ENCODE results near the gene CRKL. TPM values are rescaled to one million over a fixed set of nuclear protein-coding genes. Genes with fewer than 3 reads are reported as not detected.
A peak's percentile ranks its signal among the peaks of the same experiment; 100 is the strongest.

The CRKL gene
- total and polyA plus RNA-seq, 2 experiments from 2014 or later = 26.7 to 42.5 TPM

- Histone ChIP-seq H4K20me1 (ENCODE audit: insufficient read depth) (no peaks in the 10 kb centered on the region), H3K9me3 (ENCODE audit: low read depth) (no peaks in the 10 kb centered on the region), H3K4me3 (no peak overlapping the region), H3K79me2 (ENCODE audit: insufficient read depth) (no peaks in the 10 kb centered on the region), H3F3A (ENCODE audit: insufficient read depth) (peaks cover 19% of the 10 kb centered on the region), H3K9ac (no peak overlapping the region), H3K27ac (no peak overlapping the region), H3K4me2 (ENCODE audit: unreplicated experiment) (no peak overlapping the region), H3K4me1 (ENCODE audit: insufficient read depth) (peaks cover 17% of the 10 kb centered on the region), H3K27me3 (replicated peaks; ENCODE audit: insufficient read depth) (no peaks in the 10 kb centered on the region), H2AFZ (no peak overlapping the region), H3K36me3 (ENCODE audit: low read depth) (no peaks in the 10 kb centered on the region), H3K9me2 (ENCODE audit: insufficient read depth) (no peaks in the 10 kb centered on the region)
- no peak for TF ChIP-seq EZH2 (IDR thresholded peaks at IDR 0.05; ENCODE audit: insufficient read depth, poor library complexity, severe bottlenecking)
- no peak for TF ChIP-seq EZH2phosphoT487 (IDR thresholded peaks at IDR 0.05; ENCODE audit: insufficient read depth, low read depth)
- in situ Hi-C loops (cut with MboI) = no loop called here
- DNase-seq = no peak
- WGBS, 2 experiments (ENCODE audit: low coverage in 1 of 2, low lambda C conversion rate in 2 of 2, missing lambda C conversion rate in 2 of 2) = 79 to 84% methylated on average over 5 to 6 of the region's 6 CpGs
These were observed 7.5 kb upstream of the CRKL start for GRCh38 chr22:20909543-20910303.

- Histone ChIP-seq H3K79me2 (ENCODE audit: insufficient read depth) (peaks cover 2% of the 10 kb centered on the region), H2AFZ (no peak overlapping the region), H3F3A (ENCODE audit: insufficient read depth) (no peaks in the 10 kb centered on the region), H3K27me3 (replicated peaks; ENCODE audit: insufficient read depth) (no peaks in the 10 kb centered on the region), H3K4me1 (ENCODE audit: insufficient read depth) (no peaks in the 10 kb centered on the region), H4K20me1 (ENCODE audit: insufficient read depth) (no peaks in the 10 kb centered on the region), H3K36me3 (ENCODE audit: low read depth) (no peaks in the 10 kb centered on the region), H3K4me3 (no peak overlapping the region), H3K9me2 (ENCODE audit: insufficient read depth) (no peaks in the 10 kb centered on the region), H3K9ac (no peak overlapping the region), H3K4me2 (ENCODE audit: unreplicated experiment) (no peak overlapping the region), H3K27ac (no peak overlapping the region), H3K9me3 (ENCODE audit: low read depth) (no peaks in the 10 kb centered on the region)
- no peak for DNase-seq
- in situ Hi-C loops (cut with MboI) = no loop called here
- 82 to 86% methylated on average over 6 of the region's 6 CpGs for WGBS, 2 experiments (ENCODE audit: low coverage in 1 of 2, low lambda C conversion rate in 2 of 2, missing lambda C conversion rate in 2 of 2)
- TF ChIP-seq EZH2 (IDR thresholded peaks at IDR 0.05; ENCODE audit: insufficient read depth, poor library complexity, severe bottlenecking) (no peak), EZH2phosphoT487 (IDR thresholded peaks at IDR 0.05; ENCODE audit: insufficient read depth, low read depth) (no peak)
These were observed 4.7 kb upstream of the CRKL start for GRCh38 chr22:20912494-20912893.

DNA sequence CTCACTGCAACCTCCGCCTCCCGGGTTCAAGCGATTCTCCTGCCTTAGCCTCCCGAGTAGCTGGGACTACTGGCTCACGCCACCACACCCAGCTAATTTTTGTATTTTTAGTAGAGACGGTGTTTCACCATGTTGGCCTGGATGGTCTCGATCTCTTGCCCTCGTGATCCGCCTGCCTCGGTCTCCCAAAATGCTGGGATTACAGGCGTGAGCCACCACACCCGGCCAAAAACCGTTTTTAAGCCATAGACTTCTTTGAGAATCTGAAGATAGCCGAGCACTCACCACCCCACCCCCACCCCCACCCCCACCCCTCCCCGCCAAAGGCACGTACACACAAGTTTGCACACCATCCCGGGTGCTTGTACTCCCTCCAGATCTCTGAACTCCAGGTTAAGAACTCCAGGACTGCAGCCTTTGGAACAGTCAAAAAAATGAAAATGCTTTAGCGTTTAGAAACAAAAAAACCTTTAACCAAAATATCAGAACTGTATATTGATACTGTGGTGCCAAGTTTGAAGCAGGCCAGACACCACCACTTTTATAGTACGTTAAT, 1.5 kb downstream of the CRKL start:
- Histone ChIP-seq H3K9me3 (ENCODE audit: low read depth) (no peaks in the 10 kb centered on the region), H3K79me2 (ENCODE audit: insufficient read depth) (peaks cover 64% of the 10 kb centered on the region), H3F3A (ENCODE audit: insufficient read depth) (peaks cover 26% of the 10 kb centered on the region; the same call in 1 of the 2 replicates), H2AFZ (peak overlapping the region; percentile 80; the same call in 1 of the 2 replicates), H3K9ac (peak overlapping the region; percentile 88), H4K20me1 (ENCODE audit: insufficient read depth) (peaks cover 19% of the 10 kb centered on the region), H3K9me2 (ENCODE audit: insufficient read depth) (no peaks in the 10 kb centered on the region), H3K36me3 (ENCODE audit: low read depth) (no peaks in the 10 kb centered on the region), H3K4me1 (ENCODE audit: insufficient read depth) (peaks cover 20% of the 10 kb centered on the region), H3K4me2 (ENCODE audit: unreplicated experiment) (peak overlapping the region; percentile 99), H3K27me3 (replicated peaks; ENCODE audit: insufficient read depth) (no peaks in the 10 kb centered on the region), H3K27ac (peak overlapping the region; percentile 72), H3K4me3 (peak overlapping the region; percentile 96)
- in situ Hi-C loops (cut with MboI) = no loop called here
- DNase-seq = peak; percentile 42
- no peak for TF ChIP-seq EZH2 (IDR thresholded peaks at IDR 0.05; ENCODE audit: insufficient read depth, poor library complexity, severe bottlenecking)
- no peak for TF ChIP-seq EZH2phosphoT487 (IDR thresholded peaks at IDR 0.05; ENCODE audit: insufficient read depth, low read depth)
- WGBS, 2 experiments (ENCODE audit: low coverage in 1 of 2, low lambda C conversion rate in 2 of 2, missing lambda C conversion rate in 2 of 2) = 0 to 1% methylated on average over 12 to 19 of the region's 19 CpGs

DNA sequence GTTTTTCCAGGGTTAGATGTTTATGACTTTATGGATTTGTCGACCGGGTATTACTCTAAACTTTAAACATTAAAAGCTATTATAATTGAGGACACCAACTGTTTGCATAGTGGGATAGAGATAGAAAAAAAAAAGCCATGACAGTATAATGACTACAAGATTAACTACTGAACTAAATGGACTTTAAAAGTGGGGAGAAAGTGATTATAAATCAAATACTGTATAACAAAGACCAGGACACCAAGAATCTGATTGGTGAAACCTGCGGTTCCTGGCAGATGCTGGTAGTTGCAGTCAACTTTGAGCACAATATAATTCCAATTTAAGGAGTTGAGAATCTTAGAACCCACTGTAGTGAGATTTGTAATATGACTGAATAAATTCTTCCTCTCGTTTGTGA, 2.5 kb downstream of the CRKL start:
- peak overlapping the region; percentile 99 for H3K4me2 ChIP-seq (ENCODE audit: unreplicated experiment)
- H4K20me1 ChIP-seq (ENCODE audit: insufficient read depth) = peaks cover 19% of the 10 kb centered on the region
- TF ChIP-seq EZH2phosphoT487 (IDR thresholded peaks at IDR 0.05; ENCODE audit: insufficient read depth, low read depth) = no peak
- TF ChIP-seq EZH2 (IDR thresholded peaks at IDR 0.05; ENCODE audit: insufficient read depth, poor library complexity, severe bottlenecking) = no peak

More for the DNA sequence above, 2.5 kb downstream of the CRKL start:
- 2% methylated on average over 4 of the region's 4 CpGs for WGBS, 2 experiments (ENCODE audit: low coverage in 1 of 2, low lambda C conversion rate in 2 of 2, missing lambda C conversion rate in 2 of 2)
- Histone ChIP-seq H3K9me3 (ENCODE audit: low read depth) (no peaks in the 10 kb centered on the region), H3K36me3 (ENCODE audit: low read depth) (no peaks in the 10 kb centered on the region), H3K4me1 (ENCODE audit: insufficient read depth) (peaks cover 20% of the 10 kb centered on the region), H3K9me2 (ENCODE audit: insufficient read depth) (no peaks in the 10 kb centered on the region), H3K27ac (peak overlapping the region; percentile 17), H3K4me3 (peak overlapping the region; percentile 96), H3K9ac (peak overlapping the region; percentile 88), H3F3A (ENCODE audit: insufficient read depth) (peaks cover 26% of the 10 kb centered on the region; the same call in 1 of the 2 replicates), H3K79me2 (ENCODE audit: insufficient read depth) (peaks cover 74% of the 10 kb centered on the region), H3K27me3 (replicated peaks; ENCODE audit: insufficient read depth) (no peaks in the 10 kb centered on the region), H2AFZ (no peak overlapping the region)
- in situ Hi-C loops (cut with MboI) = no loop called here
- peak; percentile 37 for DNase-seq
